ENCODE measurements around the gene ELMOD3.

DNA sequence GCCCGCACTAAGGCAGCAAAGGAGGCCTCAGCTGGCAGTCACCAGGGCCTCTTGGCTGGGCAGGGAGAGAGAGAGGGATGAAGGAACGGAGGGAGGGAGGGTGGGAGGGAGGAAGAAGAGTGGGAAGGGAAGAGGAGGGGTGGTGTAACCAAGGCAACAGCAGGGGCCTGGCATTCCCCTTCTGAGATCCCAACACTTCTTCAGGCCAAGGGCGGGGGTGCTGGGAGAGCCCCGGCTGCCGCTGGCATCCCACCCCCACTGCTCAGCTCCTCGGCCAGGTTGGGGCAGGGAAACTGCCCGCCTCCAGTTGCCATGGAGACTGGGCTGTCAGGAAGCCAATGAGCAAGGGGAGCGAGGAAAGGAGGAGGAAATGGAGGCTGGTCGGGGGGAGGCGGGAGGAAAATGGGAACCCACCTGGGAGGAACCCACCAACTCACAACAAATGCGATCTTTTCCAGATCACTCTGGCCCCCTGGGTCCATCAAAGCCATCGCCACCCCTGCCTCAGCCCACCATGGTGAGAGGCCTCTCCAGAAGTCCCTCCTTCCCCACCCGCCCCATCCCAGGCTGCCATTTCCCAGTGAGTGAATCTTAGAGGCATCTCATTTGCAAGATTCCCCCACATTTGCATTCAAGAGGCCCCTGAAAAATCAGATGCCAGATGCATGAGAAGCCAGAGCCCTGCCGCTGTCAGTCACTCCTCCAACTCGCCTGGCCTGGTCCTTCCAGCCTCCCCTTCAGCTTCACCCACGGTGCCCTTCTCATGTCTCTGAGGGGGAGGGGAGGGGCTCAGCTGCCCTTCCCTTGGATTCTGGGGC, 76.4 kb downstream of the ELMOD3 start:
- TF ChIP-seq, protein P1, sequence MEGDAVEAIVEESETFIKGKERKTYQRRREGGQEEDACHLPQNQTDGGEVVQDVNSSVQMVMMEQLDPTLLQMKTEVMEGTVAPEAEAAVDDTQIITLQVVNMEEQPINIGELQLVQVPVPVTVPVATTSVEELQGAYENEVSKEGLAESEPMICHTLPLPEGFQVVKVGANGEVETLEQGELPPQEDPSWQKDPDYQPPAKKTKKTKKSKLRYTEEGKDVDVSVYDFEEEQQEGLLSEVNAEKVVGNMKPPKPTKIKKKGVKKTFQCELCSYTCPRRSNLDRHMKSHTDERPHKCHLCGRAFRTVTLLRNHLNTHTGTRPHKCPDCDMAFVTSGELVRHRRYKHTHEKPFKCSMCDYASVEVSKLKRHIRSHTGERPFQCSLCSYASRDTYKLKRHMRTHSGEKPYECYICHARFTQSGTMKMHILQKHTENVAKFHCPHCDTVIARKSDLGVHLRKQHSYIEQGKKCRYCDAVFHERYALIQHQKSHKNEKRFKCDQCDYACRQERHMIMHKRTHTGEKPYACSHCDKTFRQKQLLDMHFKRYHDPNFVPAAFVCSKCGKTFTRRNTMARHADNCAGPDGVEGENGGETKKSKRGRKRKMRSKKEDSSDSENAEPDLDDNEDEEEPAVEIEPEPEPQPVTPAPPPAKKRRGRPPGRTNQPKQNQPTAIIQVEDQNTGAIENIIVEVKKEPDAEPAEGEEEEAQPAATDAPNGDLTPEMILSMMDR (conservative IDR thresholded peaks at IDR 0.05) = no peak
- no peak for TF ChIP-seq ZFX (IDR thresholded peaks at IDR 0.05)
